ENCODE results near the gene C1orf185. TPM values are rescaled to one million over a fixed set of nuclear protein-coding genes. Genes with fewer than 3 reads are reported as not detected.
"Not testable (repeated sequence)": the region's sequence is repeated elsewhere in the genome, so short reads cannot be mapped to it uniquely, and the experiment has no call there.

C1orf185 gene
- total RNA-seq, 1 experiment from 2014 or later: not detected

DNA sequence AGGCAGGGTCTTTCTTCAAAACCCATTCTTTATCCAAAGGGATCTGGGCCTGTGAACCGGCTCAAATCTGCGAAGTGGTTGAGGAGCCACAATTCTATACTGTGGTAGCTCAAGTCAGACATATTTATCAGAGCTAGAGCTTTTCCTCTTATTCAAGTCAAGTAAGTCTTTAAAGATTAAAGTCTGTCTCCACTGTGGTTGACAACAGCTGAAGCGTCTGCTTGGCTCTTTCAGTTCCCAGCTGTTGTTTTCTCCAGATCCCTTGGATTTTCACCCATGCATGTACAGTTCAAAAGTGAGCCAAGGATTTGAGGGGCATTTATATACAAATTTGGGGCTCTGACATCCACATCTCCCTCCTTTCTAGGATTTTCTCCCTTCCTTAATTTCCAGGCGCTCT lies 66.9 kb downstream of the C1orf185 start:
- no peak overlapping the region for H3K27ac ChIP-seq (ENCODE audit: low read length)
- no peak overlapping the region for H3K9ac ChIP-seq (ENCODE audit: low read length)
- H3K4me3 ChIP-seq (ENCODE audit: low read length): no peak overlapping the region
- H3K9me3 ChIP-seq (ENCODE audit: low read length): no peaks in the 10 kb centered on the region
- no peaks in the 10 kb centered on the region for H3K9me2 ChIP-seq (replicated peaks; ENCODE audit: insufficient read depth, low read length)
- H3K4me1 ChIP-seq (ENCODE audit: low read length): peaks cover 6% of the 10 kb centered on the region; the same call in 1 of the 2 replicates
- no peak overlapping the region for H2AFZ ChIP-seq (ENCODE audit: low read length)
- H3K27me3 ChIP-seq (ENCODE audit: low read length): 0 out of 2 replicates have a peak, but pooled peaks cover 3% of the 10 kb centered on the region
- H4K20me1 ChIP-seq (ENCODE audit: insufficient read depth, low read depth, low read length): no peaks in the 10 kb centered on the region
- no peaks in the 10 kb centered on the region for H3K36me3 ChIP-seq (ENCODE audit: insufficient read depth, low read length)
- DNase-seq: no peak
- H3K4me2 ChIP-seq (ENCODE audit: low read depth, low read length, poor library complexity, severe bottlenecking): no peak overlapping the region
- H3K79me2 ChIP-seq (ENCODE audit: low read length): no peaks in the 10 kb centered on the region

DNA sequence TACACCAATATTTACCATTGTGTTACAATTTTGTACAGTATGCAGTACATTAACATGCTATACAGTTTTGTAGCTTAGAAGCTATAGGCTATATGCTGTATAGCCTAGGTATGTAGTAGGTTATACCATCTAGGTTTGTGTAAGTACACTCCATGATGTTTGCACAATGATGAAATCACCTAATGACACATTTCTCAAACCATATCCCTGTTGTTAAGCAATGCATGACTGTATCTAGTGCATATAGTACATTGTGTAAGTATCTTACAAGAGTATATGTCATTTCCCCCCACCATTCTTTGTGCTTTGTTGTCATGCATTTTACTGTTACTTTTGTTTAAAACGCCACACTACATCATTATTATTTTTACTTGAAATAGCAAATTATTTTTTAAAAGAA lies 68.3 kb downstream of the C1orf185 start:
- no peaks in the 10 kb centered on the region for H3K9me2 ChIP-seq (replicated peaks; ENCODE audit: insufficient read depth, low read length)
- H2AFZ ChIP-seq (ENCODE audit: low read length): no peak overlapping the region
- H3K79me2 ChIP-seq (ENCODE audit: low read length): no peaks in the 10 kb centered on the region
- H3K4me2 ChIP-seq (ENCODE audit: low read depth, low read length, poor library complexity, severe bottlenecking): no peak overlapping the region
- H3K9me3 ChIP-seq (ENCODE audit: low read length): no peaks in the 10 kb centered on the region
- no peak for DNase-seq
- no peak overlapping the region for H3K4me3 ChIP-seq (ENCODE audit: low read length)
- peaks cover 9% of the 10 kb centered on the region; the same call in 1 of the 2 replicates for H3K4me1 ChIP-seq (ENCODE audit: low read length)
- H3K27me3 ChIP-seq (ENCODE audit: low read length): 0 out of 2 replicates have a peak, but pooled peaks cover 3% of the 10 kb centered on the region
- H3K36me3 ChIP-seq (ENCODE audit: insufficient read depth, low read length): no peaks in the 10 kb centered on the region
- no peaks in the 10 kb centered on the region for H4K20me1 ChIP-seq (ENCODE audit: insufficient read depth, low read depth, low read length)
- no peak overlapping the region for H3K27ac ChIP-seq (ENCODE audit: low read length)
- no peak overlapping the region for H3K9ac ChIP-seq (ENCODE audit: low read length)

DNA sequence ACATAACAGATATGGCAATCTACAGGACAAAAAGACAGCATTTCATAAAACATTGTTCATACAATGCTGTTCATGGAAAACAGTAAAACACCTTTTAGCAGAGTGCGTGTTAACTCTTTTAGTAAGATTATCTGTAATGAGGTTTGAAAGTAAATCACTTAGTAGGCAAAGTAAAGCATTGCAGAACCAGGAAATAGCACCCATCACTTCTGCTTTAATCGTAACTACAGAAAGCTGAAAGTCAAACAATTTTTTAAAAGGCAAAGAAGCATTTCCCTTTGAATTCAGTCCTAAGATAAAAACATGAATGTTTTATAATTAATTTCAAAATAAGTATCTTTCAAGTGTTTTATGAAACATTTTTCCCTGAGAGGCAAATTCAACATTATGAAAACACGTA lies 70.8 kb downstream of the C1orf185 start:
- no peak overlapping the region for H3K9ac ChIP-seq (ENCODE audit: low read length)

DNA sequence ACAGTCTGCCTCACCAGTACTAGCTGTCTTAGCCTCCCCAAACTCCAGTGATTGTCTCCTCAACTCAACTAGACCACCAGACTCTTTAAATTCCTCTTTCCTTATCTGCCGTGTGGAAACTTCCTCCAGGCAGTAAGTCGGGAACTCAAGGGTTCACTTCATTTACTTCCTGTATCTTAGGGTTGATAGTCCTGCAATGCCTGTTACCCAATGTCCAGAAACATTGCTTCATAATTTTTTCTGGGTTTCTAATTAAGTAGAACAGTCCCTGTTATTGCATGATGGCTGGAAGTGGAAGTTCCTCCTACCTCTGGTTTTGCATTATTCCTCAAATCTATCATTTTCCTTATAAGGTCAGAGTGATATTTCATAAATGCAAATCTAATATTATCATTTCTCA lies 73.2 kb downstream of the C1orf185 start:
- H2AFZ ChIP-seq (ENCODE audit: low read length): no peak overlapping the region
- DNase-seq: no peak
- H3K27ac ChIP-seq (ENCODE audit: low read length): no peak overlapping the region
- H4K20me1 ChIP-seq (ENCODE audit: insufficient read depth, low read depth, low read length): no peaks in the 10 kb centered on the region
- no peaks in the 10 kb centered on the region for H3K79me2 ChIP-seq (ENCODE audit: low read length)
- H3K27me3 ChIP-seq (ENCODE audit: low read length): no peaks in the 10 kb centered on the region
- H3K9ac ChIP-seq (ENCODE audit: low read length): no peak overlapping the region
- H3K36me3 ChIP-seq (ENCODE audit: insufficient read depth, low read length): no peaks in the 10 kb centered on the region
- no peaks in the 10 kb centered on the region for H3K9me2 ChIP-seq (replicated peaks; ENCODE audit: insufficient read depth, low read length)
- peaks cover 13% of the 10 kb centered on the region; the same call in 1 of the 2 replicates for H3K4me1 ChIP-seq (ENCODE audit: low read length)
- H3K4me2 ChIP-seq (ENCODE audit: low read depth, low read length, poor library complexity, severe bottlenecking): no peak overlapping the region
- no peak overlapping the region for H3K4me3 ChIP-seq (ENCODE audit: low read length)
- no peaks in the 10 kb centered on the region for H3K9me3 ChIP-seq (ENCODE audit: low read length)

More for the DNA sequence above, 70.8 kb downstream of the C1orf185 start:
- H2AFZ ChIP-seq (ENCODE audit: low read length): no peak overlapping the region; the same call in 1 of the 2 replicates
- H3K4me1 ChIP-seq (ENCODE audit: low read length): peaks cover 13% of the 10 kb centered on the region; the same call in 1 of the 2 replicates
- H3K79me2 ChIP-seq (ENCODE audit: low read length): no peaks in the 10 kb centered on the region
- no peaks in the 10 kb centered on the region for H4K20me1 ChIP-seq (ENCODE audit: insufficient read depth, low read depth, low read length)
- H3K4me2 ChIP-seq (ENCODE audit: low read depth, low read length, poor library complexity, severe bottlenecking): peak overlapping the region; percentile 31
- no peak overlapping the region for H3K27ac ChIP-seq (ENCODE audit: low read length)
- no peaks in the 10 kb centered on the region for H3K9me3 ChIP-seq (ENCODE audit: low read length)
- DNase-seq: no peak
- no peak overlapping the region for H3K4me3 ChIP-seq (ENCODE audit: low read length)
- H3K9me2 ChIP-seq (replicated peaks; ENCODE audit: insufficient read depth, low read length): no peaks in the 10 kb centered on the region
- H3K27me3 ChIP-seq (ENCODE audit: low read length): 0 out of 2 replicates have a peak, but pooled peaks cover 1% of the 10 kb centered on the region
- H3K36me3 ChIP-seq (ENCODE audit: insufficient read depth, low read length): no peaks in the 10 kb centered on the region

DNA sequence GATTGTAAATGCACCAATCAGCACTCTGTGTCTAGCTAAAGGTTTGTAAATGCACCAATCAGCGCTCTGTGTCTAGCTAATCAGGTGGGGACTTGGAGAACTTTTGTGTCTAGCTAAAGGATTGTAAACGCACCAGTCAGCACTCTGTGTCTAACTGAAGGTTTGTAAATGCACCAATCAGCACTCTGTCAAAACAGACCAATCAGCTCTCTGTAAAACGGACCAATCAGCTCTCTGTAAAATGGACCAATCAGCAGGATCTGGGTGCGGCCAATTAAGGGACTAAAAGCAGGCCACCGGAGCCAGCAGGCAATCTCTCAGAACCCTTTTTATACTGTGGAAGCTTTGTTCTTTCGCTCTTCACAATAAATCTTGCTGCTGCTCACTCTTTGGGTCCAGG lies 76.0 kb downstream of the C1orf185 start:
- not testable (repeated sequence) for H2AFZ ChIP-seq (ENCODE audit: low read length); H3K4me2 ChIP-seq (ENCODE audit: low read depth, low read length, poor library complexity, severe bottlenecking); H3K27ac ChIP-seq (ENCODE audit: low read length); H3K9ac ChIP-seq (ENCODE audit: low read length); H3K4me3 ChIP-seq (ENCODE audit: low read length); DNase-seq; H3K36me3 ChIP-seq (ENCODE audit: insufficient read depth, low read length); H3K9me2 ChIP-seq (replicated peaks; ENCODE audit: insufficient read depth, low read length); H3K79me2 ChIP-seq (ENCODE audit: low read length); H3K27me3 ChIP-seq (ENCODE audit: low read length); H3K9me3 ChIP-seq (ENCODE audit: low read length); H4K20me1 ChIP-seq (ENCODE audit: insufficient read depth, low read depth, low read length)
- H3K4me1 ChIP-seq (ENCODE audit: low read length): peaks cover 12% of the 10 kb centered on the region; the same call in 1 of the 2 replicates

DNA sequence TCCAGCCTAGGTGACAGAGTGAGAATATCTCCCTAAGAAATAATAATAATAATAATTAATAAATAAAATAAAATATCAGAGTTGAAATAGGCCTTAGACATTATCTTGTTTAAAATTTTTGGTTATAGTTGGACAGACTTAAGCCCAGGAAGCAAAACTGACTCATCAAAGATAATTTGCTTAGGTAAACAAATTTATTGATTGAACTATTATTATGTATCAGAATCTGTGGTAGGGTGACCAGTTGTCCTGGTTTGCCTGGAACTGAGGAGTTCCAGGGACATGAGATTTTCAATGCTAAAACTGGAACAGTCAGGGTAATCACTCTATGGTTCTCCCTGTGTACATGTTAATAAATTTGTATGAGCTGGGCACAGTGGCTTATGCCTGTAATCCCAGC lies 86.2 kb downstream of the C1orf185 start:
- Histone ChIP-seq H2AFZ (ENCODE audit: low read length) (no peak overlapping the region), H3K9me2 (replicated peaks; ENCODE audit: insufficient read depth, low read length) (no peaks in the 10 kb centered on the region), H3K9me3 (ENCODE audit: low read length) (no peaks in the 10 kb centered on the region), H3K27ac (ENCODE audit: low read length) (no peak overlapping the region), H3K36me3 (ENCODE audit: insufficient read depth, low read length) (no peaks in the 10 kb centered on the region), H4K20me1 (ENCODE audit: insufficient read depth, low read depth, low read length) (no peaks in the 10 kb centered on the region), H3K9ac (ENCODE audit: low read length) (no peak overlapping the region), H3K79me2 (ENCODE audit: low read length) (no peaks in the 10 kb centered on the region), H3K4me2 (ENCODE audit: low read depth, low read length, poor library complexity, severe bottlenecking) (no peak overlapping the region), H3K27me3 (ENCODE audit: low read length) (no peaks in the 10 kb centered on the region), H3K4me1 (ENCODE audit: low read length) (no peaks in the 10 kb centered on the region), H3K4me3 (ENCODE audit: low read length) (no peak overlapping the region)
- DNase-seq: no peak

DNA sequence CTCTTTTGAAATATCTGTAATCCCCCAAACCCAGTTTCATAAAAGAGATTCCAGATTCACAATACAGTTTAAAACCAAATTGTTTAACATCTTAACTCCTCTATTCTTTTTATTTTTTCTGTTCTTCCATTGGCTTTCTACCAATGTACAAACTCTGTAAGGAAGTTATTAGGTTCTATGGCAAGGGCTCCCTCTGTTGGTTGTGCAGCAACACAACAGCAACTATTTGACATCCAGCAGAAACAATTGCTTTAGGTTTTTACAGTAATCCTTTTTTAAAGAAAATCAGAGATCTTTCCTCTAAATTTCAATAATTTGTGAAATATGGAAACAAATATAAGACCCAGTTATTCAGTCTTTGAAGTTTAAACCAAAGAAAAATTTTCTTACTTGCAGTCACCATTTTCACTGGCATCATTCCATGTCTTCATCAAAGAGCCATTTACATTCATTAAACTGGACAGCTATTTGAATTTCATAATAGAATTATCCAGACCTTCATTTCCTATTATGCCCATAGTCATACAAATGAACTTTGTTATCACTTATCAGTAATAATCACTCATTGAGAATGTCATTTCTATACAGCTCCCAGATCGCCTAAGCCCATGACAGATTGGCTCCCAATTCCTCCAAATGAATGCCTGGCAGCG lies 87.5 kb downstream of the C1orf185 start:
- no peak overlapping the region for H2AFZ ChIP-seq (ENCODE audit: low read length)
- H3K4me2 ChIP-seq (ENCODE audit: low read depth, low read length, poor library complexity, severe bottlenecking): no peak overlapping the region
- H3K27me3 ChIP-seq (ENCODE audit: low read length): no peaks in the 10 kb centered on the region
- no peak overlapping the region for H3K9ac ChIP-seq (ENCODE audit: low read length)
- H4K20me1 ChIP-seq (ENCODE audit: insufficient read depth, low read depth, low read length): no peaks in the 10 kb centered on the region
- H3K4me3 ChIP-seq (ENCODE audit: low read length): no peak overlapping the region
- H3K27ac ChIP-seq (ENCODE audit: low read length): no peak overlapping the region
- DNase-seq: peak; percentile 79
- H3K9me3 ChIP-seq (ENCODE audit: low read length): no peaks in the 10 kb centered on the region
- no peaks in the 10 kb centered on the region for H3K36me3 ChIP-seq (ENCODE audit: insufficient read depth, low read length)
- H3K9me2 ChIP-seq (replicated peaks; ENCODE audit: insufficient read depth, low read length): no peaks in the 10 kb centered on the region
- no peaks in the 10 kb centered on the region for H3K79me2 ChIP-seq (ENCODE audit: low read length)
- no peaks in the 10 kb centered on the region for H3K4me1 ChIP-seq (ENCODE audit: low read length)

DNA sequence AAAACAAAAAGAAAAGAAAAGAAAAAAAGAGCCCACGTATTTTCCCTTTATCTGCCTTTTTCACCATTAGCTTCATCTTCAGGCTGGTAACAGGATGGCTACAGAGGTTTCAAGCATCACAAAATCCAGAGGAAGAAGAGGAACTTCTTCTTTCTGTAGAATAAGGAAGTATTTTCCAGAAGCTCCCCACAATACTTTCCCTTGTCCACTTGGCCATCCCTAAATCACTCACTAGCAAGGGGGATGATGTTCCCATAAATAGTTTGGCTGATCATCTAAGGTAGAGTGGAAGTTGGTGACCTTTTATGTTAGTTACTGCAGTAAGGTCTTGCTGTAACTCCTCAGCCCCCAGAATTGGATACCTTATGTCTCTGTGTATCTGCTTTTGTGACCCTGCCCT lies 88.9 kb downstream of the C1orf185 start:
- no peak overlapping the region for H3K4me3 ChIP-seq (ENCODE audit: low read length)
- H3K9me3 ChIP-seq (ENCODE audit: low read length): no peaks in the 10 kb centered on the region
- H3K4me2 ChIP-seq (ENCODE audit: low read depth, low read length, poor library complexity, severe bottlenecking): no peak overlapping the region
- no peak overlapping the region for H3K9ac ChIP-seq (ENCODE audit: low read length)
- no peaks in the 10 kb centered on the region for H4K20me1 ChIP-seq (ENCODE audit: insufficient read depth, low read depth, low read length)
- H3K27ac ChIP-seq (ENCODE audit: low read length): no peak overlapping the region
- DNase-seq: no peak
- no peaks in the 10 kb centered on the region for H3K79me2 ChIP-seq (ENCODE audit: low read length)
- H3K36me3 ChIP-seq (ENCODE audit: insufficient read depth, low read length): no peaks in the 10 kb centered on the region
- H2AFZ ChIP-seq (ENCODE audit: low read length): no peak overlapping the region
- no peaks in the 10 kb centered on the region for H3K27me3 ChIP-seq (ENCODE audit: low read length)
- H3K9me2 ChIP-seq (replicated peaks; ENCODE audit: insufficient read depth, low read length): no peaks in the 10 kb centered on the region
- no peaks in the 10 kb centered on the region for H3K4me1 ChIP-seq (ENCODE audit: low read length)

Measured in Karpas-422 (cell line).